GM13976 (cell line): ENCODE measurements around the gene TMEM45A.

Experiments used
- DNase-seq: peaks from one replicate; pipeline ENCODE4 v3.0.0; 2012; ENCODE audit warnings: low spot score
- in situ Hi-C: fragments of 300-500 bp; cut with MboI; formaldehyde crosslinking; loops from one replicate; pipeline ENCODE4 v1.12.0; 2022; ENCODE audit warnings: low sequenced_read_pairs, mixed read lengths, inconsistent platforms; ENCODE audit not compliant: unreplicated experiment
- TF ChIP-seq, protein P1 (sequence below): IDR thresholded peaks from 2 replicates; pipeline ENCODE4 v1.5.1; 2012; ENCODE audit warnings: borderline replicate concordance, mild to moderate bottlenecking; ENCODE audit not compliant: insufficient read depth; ENCODE audit errors: extremely low read depth, missing control alignments, control extremely low read depth

The TMEM45A gene

DNA sequence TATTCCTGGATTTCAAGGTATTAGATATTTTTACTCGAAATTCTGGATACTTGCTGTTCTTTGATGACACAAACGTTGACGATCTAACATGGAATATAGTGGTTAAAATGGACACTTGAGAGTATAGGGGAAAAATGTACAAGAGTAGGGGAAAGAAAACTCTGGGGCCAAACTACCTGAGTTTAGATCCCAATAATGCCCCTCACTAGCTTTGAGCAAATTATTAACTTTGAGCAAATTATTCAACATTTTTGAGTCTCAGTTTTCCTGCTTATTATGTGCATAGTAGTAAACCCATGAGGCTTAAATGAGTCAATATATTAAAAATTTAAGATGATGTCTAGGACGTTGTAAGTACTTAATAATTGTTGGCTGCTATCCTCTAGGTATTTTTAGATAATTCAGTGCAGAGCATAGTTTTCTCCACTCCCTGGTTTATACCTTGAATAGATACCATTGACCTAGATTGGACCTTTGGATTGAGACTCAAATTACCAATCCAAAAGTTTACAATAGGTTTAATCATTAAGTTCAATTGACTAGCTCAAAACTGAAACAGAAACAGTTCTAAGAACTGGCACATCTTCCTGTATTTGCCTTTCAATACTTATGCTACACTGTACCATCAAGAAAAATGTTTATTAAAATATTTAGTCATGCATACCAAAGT lies 121.4 kb downstream of the TMEM45A start:
- TF ChIP-seq, protein P1, sequence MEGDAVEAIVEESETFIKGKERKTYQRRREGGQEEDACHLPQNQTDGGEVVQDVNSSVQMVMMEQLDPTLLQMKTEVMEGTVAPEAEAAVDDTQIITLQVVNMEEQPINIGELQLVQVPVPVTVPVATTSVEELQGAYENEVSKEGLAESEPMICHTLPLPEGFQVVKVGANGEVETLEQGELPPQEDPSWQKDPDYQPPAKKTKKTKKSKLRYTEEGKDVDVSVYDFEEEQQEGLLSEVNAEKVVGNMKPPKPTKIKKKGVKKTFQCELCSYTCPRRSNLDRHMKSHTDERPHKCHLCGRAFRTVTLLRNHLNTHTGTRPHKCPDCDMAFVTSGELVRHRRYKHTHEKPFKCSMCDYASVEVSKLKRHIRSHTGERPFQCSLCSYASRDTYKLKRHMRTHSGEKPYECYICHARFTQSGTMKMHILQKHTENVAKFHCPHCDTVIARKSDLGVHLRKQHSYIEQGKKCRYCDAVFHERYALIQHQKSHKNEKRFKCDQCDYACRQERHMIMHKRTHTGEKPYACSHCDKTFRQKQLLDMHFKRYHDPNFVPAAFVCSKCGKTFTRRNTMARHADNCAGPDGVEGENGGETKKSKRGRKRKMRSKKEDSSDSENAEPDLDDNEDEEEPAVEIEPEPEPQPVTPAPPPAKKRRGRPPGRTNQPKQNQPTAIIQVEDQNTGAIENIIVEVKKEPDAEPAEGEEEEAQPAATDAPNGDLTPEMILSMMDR: no peak
- no peak for DNase-seq
- in situ Hi-C loops: no loop called here

DNA sequence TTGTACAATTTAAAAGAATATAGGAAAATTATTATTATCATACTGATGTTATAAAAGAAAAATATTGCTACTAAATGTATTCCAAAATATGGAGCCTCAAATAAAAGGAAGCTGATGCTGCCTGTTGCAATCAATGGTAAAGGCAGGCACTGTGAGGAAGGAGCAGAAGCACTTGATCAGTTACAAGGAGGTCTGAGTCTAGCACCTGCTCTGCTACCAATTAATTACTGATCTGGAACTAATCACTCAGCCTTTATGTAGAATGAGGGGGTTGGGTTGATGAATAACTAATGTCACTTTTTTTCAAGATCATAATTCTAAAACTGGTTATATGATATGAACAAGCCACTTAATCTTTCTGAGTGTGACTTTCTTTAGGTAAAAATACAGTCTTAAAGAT lies 122.5 kb downstream of the TMEM45A start:
- in situ Hi-C loops: no loop called here
- DNase-seq: no peak
- TF ChIP-seq, protein P1: no peak

DNA sequence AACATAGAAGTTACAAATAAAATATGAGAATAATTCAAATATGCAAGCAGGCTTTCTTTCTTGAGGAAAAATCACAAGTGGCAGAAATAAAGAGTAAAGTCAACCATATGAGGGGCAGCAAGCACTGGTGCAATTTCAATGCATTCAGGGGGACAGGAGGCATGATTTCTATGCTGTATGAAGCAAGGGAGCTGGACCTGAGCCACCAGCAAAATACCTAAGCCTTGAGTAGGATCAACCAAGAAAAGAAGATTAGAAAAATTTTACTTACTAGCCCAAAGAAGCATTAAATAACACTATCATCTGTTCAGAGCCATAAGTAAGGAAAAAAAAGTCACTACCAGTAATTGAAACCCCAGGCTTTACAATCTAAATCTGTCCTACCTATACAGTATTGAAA lies 123.3 kb downstream of the TMEM45A start:
- no peak for DNase-seq
- TF ChIP-seq, protein P1: no peak
- in situ Hi-C loops: no loop called here

DNA sequence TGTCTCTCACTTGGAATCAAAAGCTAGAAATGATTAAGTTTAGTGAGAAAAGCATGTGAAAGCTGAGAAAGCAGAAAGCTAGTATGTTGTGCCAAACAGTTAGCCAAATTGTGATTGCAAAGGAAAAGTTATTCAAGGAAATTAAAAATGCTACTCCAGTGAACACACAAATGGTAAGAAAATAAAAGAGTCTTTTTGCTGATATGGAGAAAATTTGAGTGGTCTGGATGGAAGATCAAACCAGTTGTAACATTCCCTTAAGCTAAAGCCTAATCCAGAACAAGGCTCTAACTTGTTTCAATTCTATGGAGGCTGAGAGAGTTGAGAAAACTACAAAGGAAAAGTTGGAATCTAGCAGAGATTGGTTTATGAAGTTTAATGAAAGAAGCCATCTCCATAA lies 128.8 kb downstream of the TMEM45A start:
- DNase-seq: no peak
- TF ChIP-seq, protein P1: no peak
- in situ Hi-C loops: no loop called here
